Neural cell (in vitro differentiated cells): ENCODE results near the gene FAM20C.

Experiments
- CTCF ChIP-seq: fragments of 450-650 bp; IDR thresholded peaks from 2 replicates; pipeline ENCODE4 v1.5.1; 2014; ENCODE audit warnings: antibody characterized with exemption, mild to moderate bottlenecking, moderate library complexity; ENCODE audit not compliant: poor library complexity, severe bottlenecking
- EP300 ChIP-seq: fragments of 450-650 bp; conservative IDR thresholded peaks from 2 replicates; pipeline ENCODE4 v1.6.1; 2014; ENCODE audit warnings: antibody characterized with exemption, mild to moderate bottlenecking, moderate library complexity; ENCODE audit not compliant: poor library complexity, severe bottlenecking
- POLR2AphosphoS5 ChIP-seq: IDR thresholded peaks from 2 replicates; pipeline ENCODE4 v1.6.1; 2012
- RAD21 ChIP-seq: fragments of 450-650 bp; conservative IDR thresholded peaks from 2 replicates; pipeline ENCODE4 v1.6.1; 2014; ENCODE audit warnings: antibody characterized with exemption, mild to moderate bottlenecking, moderate library complexity
- SMC3 ChIP-seq: fragments of 450-650 bp; conservative IDR thresholded peaks from 2 replicates; pipeline ENCODE4 v1.6.1; 2014; ENCODE audit warnings: antibody characterized with exemption, mild to moderate bottlenecking, moderate library complexity; ENCODE audit not compliant: poor library complexity
- TAF1 ChIP-seq: IDR thresholded peaks from 2 replicates; pipeline ENCODE4 v1.6.1; 2012; ENCODE audit warnings: low read depth
- TF ChIP-seq, protein P1 (sequence below): IDR thresholded peaks from 2 replicates; pipeline ENCODE4 v1.6.1; 2012; ENCODE audit warnings: borderline replicate concordance

DNA sequence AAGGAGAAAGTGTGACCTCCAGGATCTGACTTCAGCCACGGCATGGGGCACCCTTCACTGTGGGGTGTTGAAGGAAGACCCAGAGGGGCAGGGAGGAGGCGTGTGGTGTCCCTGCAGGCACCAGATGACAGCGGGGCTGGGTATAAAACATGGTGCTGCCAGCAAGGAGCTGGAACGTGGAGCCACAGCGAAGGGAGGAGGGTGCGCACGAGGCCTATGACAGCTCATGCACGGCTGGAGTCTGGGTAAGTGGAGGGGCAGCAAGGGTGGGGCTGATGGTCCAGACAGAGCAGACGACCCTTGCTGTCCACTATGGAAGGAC is 69.8 kb downstream of the FAM20C start:
- TF ChIP-seq EP300: no peak
- TF ChIP-seq CTCF: no peak
- no peak for TF ChIP-seq SMC3
- no peak for TF ChIP-seq RAD21
- TF ChIP-seq TAF1: no peak
- no peak for TF ChIP-seq POLR2AphosphoS5
- TF ChIP-seq, protein P1, sequence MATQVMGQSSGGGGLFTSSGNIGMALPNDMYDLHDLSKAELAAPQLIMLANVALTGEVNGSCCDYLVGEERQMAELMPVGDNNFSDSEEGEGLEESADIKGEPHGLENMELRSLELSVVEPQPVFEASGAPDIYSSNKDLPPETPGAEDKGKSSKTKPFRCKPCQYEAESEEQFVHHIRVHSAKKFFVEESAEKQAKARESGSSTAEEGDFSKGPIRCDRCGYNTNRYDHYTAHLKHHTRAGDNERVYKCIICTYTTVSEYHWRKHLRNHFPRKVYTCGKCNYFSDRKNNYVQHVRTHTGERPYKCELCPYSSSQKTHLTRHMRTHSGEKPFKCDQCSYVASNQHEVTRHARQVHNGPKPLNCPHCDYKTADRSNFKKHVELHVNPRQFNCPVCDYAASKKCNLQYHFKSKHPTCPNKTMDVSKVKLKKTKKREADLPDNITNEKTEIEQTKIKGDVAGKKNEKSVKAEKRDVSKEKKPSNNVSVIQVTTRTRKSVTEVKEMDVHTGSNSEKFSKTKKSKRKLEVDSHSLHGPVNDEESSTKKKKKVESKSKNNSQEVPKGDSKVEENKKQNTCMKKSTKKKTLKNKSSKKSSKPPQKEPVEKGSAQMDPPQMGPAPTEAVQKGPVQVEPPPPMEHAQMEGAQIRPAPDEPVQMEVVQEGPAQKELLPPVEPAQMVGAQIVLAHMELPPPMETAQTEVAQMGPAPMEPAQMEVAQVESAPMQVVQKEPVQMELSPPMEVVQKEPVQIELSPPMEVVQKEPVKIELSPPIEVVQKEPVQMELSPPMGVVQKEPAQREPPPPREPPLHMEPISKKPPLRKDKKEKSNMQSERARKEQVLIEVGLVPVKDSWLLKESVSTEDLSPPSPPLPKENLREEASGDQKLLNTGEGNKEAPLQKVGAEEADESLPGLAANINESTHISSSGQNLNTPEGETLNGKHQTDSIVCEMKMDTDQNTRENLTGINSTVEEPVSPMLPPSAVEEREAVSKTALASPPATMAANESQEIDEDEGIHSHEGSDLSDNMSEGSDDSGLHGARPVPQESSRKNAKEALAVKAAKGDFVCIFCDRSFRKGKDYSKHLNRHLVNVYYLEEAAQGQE: no peak
